HUES48 (cell line): Measurements from ENCODE around the gene GBGT1.
"Not testable (repeated sequence)": the region's sequence is repeated elsewhere in the genome, so short reads cannot be mapped to it uniquely, and the experiment has no call there.

Experiments used
- H3K27ac ChIP-seq: one replicate; pipeline ENCODE4 v1.7.0; 2013; ENCODE audit warnings: low read depth, low read length, inconsistent platforms
- H3K27me3 ChIP-seq: 2 replicates; pipeline ENCODE4 v1.6.1; 2013; ENCODE audit warnings: mild to moderate bottlenecking, low read length; ENCODE audit not compliant: control insufficient read depth, insufficient read depth
- H3K36me3 ChIP-seq: 2 replicates; pipeline ENCODE4 v1.6.1; 2013; ENCODE audit warnings: low read length; ENCODE audit not compliant: control insufficient read depth, insufficient read depth
- H3K4me1 ChIP-seq: 2 replicates; pipeline ENCODE4 v1.6.1; 2013; ENCODE audit warnings: mild to moderate bottlenecking, low read length; ENCODE audit not compliant: control insufficient read depth, insufficient read depth
- H3K4me3 ChIP-seq: 2 replicates; pipeline ENCODE4 v1.5.1; 2013; ENCODE audit warnings: mild to moderate bottlenecking, low read depth, low read length
- H3K9ac ChIP-seq: 2 replicates; pipeline ENCODE4 v1.6.1; 2013; ENCODE audit warnings: mild to moderate bottlenecking, low read depth, low read length, moderate library complexity
- H3K9me3 ChIP-seq: 2 replicates; pipeline ENCODE4 v1.6.1; 2013; ENCODE audit warnings: low read length; ENCODE audit not compliant: control insufficient read depth, insufficient read depth

Gene GBGT1

GRCh38 chr9:133163504-133164172 is at the start of gene GBGT1:
Gene GBGT1, minus strand, starts transcription at chr9:133163914. Its CDS starts 1,502 bp downstream, at chr9:133162412.
- Histone ChIP-seq H3K27me3 (peaks cover 23% of the 10 kb centered on the region), H3K4me3 (peak within 1 kb of the TSS; percentile 72), H3K4me1 (no peaks in the 10 kb centered on the region; the same call in 1 of the 2 replicates), H3K9ac (no peak within 1 kb of the TSS), H3K36me3 (0 out of 2 replicates have a peak, but pooled peaks cover 2% of the 10 kb centered on the region), H3K9me3 (no peaks in the 10 kb centered on the region), H3K27ac (no peak within 1 kb of the TSS)

GRCh38 chr9:133210609-133211008 is 46.9 kb upstream of the GBGT1 start:
- no peaks in the 10 kb centered on the region for H3K4me1 ChIP-seq
- H3K9me3 ChIP-seq = no peaks in the 10 kb centered on the region
- no peak overlapping the region for H3K4me3 ChIP-seq
- H3K9ac ChIP-seq = no peak overlapping the region
- H3K36me3 ChIP-seq = no peaks in the 10 kb centered on the region
- H3K27ac ChIP-seq = no peak overlapping the region
- peaks cover 51% of the 10 kb centered on the region for H3K27me3 ChIP-seq

DNA sequence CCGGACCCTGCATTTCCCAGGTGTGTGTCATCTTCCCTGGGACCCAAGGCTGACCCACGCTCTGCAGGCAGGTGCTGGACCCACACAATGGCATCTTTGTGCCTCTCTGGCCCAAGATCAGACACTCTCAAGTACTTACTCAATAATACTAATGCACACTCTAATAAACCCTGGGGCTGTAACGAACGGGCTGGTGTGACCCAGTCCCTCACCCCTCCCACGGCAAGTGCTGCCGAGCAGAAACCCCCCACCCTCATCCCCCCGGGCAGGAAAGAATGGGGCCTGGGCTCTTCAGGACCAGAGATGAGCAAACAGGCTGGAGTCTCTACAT is 46.5 kb upstream of the GBGT1 start:
- Histone ChIP-seq H3K27me3 (peaks cover 51% of the 10 kb centered on the region), H3K27ac (no peak overlapping the region), H3K9ac (no peak overlapping the region), H3K4me3 (no peak overlapping the region), H3K4me1 (no peaks in the 10 kb centered on the region), H3K9me3 (no peaks in the 10 kb centered on the region), H3K36me3 (no peaks in the 10 kb centered on the region)

DNA sequence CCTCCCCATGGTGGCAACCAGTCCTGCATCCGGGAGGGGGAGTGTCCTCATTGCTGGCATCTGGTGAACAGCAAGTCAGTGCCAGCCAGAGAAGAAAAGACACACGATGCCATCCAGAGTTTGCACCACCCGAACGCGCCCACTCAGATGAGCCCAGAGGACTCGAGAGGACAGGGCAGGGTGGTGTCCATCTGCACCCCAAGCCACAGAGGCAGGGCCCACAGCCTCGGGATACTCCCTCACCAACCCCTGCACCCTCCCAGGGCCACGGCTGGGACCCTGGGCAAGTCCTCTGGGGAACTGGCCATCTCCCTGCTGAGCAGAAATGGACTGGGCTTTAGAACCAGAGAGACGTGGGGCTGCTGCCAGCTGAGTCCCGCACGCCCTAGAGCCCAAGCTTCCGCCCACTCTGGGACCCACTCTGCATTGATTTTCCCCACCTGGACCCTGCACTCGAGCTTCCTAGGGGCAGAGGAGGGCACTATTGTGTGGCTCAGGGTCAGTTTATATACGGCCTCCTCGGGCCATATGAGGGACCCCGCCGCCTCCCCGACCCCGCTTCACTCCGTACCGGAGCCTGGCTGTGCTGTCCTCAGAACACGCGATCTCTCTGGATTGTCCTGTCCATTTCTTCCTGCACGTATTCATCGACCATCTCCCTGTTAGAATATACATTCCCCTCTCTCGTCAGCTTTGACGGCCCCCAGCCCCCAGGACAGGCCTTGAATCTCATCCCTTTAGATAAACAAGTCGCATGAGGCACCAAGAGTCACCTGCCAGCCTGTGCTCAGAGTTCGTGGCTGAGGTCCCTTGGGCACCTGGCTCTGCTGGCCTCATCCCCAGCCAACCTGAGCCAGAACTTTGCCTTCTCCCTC is 45.9 kb upstream of the GBGT1 start:
- H3K4me1 ChIP-seq, H3K4me3 ChIP-seq: not testable (repeated sequence)
- H3K27me3 ChIP-seq = peaks cover 51% of the 10 kb centered on the region

GRCh38 chr9:133208880-133209300 is 45.2 kb upstream of the GBGT1 start, which contains the start of gene OBP2B:
Gene OBP2B, minus strand, starts transcription at chr9:133209250. Its CDS starts 51 bp downstream, at chr9:133209199.
- H3K4me1 ChIP-seq, H3K4me3 ChIP-seq, H3K9ac ChIP-seq, H3K27ac ChIP-seq, H3K36me3 ChIP-seq, H3K9me3 ChIP-seq: not testable (repeated sequence)
- peaks cover 46% of the 10 kb centered on the region for H3K27me3 ChIP-seq

More for the DNA sequence above, 45.9 kb upstream of the GBGT1 start:
- H3K27ac ChIP-seq, H3K36me3 ChIP-seq, H3K9ac ChIP-seq, H3K9me3 ChIP-seq: not testable (repeated sequence)

DNA sequence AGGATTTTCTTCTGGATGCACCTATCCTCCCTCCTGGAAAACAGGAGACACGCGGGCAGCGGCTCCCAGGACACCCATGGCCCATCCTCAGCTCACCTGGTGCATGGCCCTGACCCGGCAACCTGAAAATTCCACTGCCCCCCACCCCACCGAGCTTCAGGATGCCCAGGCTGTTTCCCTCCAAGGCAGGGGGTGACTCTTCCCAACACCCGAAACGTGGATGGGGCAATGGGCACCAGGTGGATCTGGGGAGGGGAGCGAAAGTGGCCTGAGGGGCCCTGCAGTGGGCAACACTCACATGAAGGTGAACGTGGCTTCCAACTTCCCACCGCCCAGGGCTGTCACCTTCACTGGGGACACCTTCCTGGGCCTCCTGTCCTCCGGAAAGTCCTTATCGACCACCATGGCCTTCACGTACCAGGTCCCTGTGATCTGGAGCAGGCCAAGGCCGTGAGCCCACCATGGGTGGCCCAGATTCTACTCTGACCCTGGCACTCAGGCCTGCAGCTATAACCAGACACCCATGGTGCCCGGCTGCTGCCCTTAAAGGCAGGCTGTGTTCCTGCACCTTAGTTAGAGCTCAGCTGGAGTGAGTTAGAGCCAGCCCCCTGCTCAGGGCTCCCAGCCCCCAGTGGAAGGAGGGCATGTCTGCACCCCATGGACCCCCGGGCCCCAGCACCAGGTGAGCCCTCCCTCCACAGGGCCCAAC is 44.6 kb upstream of the GBGT1 start:
- not testable (repeated sequence) for H3K9me3 ChIP-seq, H3K27ac ChIP-seq, H3K36me3 ChIP-seq, H3K4me1 ChIP-seq, H3K4me3 ChIP-seq, H3K9ac ChIP-seq
- peaks cover 42% of the 10 kb centered on the region for H3K27me3 ChIP-seq

DNA sequence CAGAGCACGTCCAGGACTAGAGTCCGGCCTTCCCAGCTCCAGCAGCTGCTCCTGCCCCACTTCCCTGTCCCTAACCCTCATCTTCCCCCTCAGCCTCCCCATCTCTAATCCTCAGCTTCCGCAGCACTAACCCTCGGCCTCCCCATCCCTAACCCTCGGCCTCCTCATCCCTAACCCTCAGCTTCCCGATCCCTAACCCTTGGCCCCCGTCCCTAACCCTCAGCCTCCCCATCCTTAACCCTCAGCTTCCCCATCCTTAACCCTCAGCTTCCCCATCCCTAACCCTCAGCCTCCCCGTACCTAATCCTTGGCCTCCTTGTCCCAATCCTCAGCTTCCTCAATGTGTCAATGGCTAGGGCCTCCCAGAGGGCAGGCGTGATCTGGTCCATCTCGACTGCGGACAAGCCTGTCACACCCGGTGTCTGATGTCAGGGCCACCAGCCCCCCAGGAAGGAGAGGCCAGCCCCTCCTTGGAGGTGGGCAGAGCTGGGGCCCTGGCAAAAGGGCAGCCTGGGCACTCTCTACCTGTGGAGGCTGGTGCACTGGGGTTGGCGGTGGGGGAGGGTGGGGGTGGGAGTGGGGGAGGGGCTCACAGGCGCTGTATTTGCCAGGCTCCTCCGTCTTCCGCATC is 43.9 kb upstream of the GBGT1 start:
- no peaks in the 10 kb centered on the region for H3K4me1 ChIP-seq
- no peak overlapping the region for H3K9ac ChIP-seq
- H3K9me3 ChIP-seq = no peaks in the 10 kb centered on the region
- H3K27ac ChIP-seq = no peak overlapping the region
- H3K4me3 ChIP-seq = no peak overlapping the region
- peaks cover 39% of the 10 kb centered on the region for H3K27me3 ChIP-seq
- no peaks in the 10 kb centered on the region for H3K36me3 ChIP-seq

DNA sequence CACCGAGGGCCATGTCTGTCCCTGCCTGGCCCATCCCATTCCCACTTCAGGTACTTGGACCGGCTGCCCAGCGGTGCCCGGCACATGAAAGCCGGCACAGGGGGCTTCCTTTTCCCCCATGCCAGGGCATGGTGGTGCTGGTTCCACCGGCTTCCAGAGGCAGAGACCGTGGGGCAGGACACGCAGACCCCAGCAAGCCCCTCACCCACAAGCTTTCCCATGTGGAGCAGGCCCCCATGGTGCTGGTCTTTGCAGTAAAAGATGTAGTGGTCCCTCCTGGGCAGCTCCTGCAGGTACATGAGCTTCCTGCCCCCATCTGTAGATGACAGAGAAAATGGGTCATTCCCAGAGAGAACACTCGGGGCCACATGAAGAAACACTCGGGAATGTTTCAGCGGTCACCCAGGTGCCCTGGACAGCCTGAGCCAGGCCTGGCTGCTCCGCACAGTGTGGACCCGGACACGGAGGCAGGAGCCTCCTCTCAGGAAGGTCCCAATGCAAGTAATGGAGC is 43.4 kb upstream of the GBGT1 start:
- Histone ChIP-seq H3K9ac (no peak overlapping the region), H3K27ac (no peak overlapping the region), H3K4me3 (no peak overlapping the region), H3K27me3 (peaks cover 39% of the 10 kb centered on the region), H3K36me3 (no peaks in the 10 kb centered on the region), H3K4me1 (no peaks in the 10 kb centered on the region), H3K9me3 (no peaks in the 10 kb centered on the region)

DNA sequence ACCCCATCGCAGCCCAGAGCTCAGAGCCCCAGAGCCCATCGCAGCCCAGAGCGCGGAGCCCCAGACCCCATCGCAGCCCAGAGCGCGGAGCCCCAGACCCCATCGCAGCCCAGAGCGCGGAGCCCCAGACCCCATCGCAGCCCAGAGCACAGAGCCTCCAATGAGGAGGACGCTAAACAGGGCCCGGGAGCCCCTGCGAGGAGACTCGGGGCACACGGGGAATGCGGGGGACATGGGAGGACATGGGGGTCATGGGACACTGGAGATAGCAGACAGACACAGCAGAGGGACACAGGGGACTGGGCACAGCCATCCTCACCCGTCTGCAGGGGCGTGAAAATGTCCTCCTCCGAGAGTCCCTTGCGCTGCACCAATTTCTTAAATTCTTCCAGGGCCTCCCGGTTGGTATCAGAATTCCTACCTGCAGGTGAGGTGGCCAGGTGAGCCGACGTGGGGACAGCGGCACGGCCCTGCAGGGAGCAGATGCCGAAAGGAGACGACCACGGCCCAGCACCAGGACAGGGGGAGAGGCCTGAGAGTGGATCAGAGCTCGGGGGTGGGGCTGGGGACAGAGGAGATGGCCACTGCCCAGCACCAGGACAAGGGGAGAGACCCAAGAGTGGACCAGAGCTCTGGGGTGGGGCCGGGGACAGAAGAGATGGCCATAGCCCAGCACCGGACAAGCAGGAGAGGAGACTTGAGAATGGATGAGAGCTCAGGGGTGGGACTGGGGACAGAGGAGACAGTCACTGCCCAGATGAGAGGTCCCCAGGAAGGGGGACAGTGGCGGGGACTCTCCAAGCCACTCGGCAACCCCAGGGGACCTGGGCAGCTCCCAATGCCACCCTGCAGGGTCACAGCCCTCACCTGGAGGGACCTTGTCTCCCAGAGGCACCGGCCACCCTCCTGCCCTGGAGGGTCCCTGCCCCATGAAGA is 42.5 kb upstream of the GBGT1 start:
- no peak overlapping the region for H3K27ac ChIP-seq
- no peak overlapping the region for H3K9ac ChIP-seq
- H3K36me3 ChIP-seq = no peaks in the 10 kb centered on the region
- H3K4me1 ChIP-seq = no peaks in the 10 kb centered on the region
- peaks cover 38% of the 10 kb centered on the region for H3K27me3 ChIP-seq
- H3K9me3 ChIP-seq = no peaks in the 10 kb centered on the region
- no peak overlapping the region for H3K4me3 ChIP-seq

DNA sequence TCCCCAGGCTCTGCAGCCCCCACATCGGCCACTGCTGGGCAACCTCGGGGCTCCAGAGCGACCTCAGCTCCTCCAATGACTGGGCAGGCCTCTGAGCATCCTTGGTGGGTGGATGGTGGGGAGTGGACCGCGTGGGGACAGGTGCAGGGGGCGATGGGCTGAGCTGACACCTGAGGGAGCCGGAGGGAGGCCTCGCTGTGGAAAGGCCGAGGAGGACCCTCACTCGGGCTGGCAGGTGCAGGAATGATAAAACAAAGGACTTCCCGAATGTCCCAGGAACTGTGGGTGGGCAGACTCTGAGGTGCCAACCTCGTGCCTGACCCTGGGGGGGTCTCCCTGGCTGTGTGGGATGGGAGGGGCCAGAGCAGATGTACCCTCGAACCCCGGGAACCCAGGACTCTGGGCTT is 41.8 kb upstream of the GBGT1 start:
- H3K4me3 ChIP-seq, H3K27ac ChIP-seq, H3K4me1 ChIP-seq, H3K9me3 ChIP-seq, H3K36me3 ChIP-seq, H3K9ac ChIP-seq: not testable (repeated sequence)
- H3K27me3 ChIP-seq = peaks cover 37% of the 10 kb centered on the region
